PC-3 (cell line): ENCODE measurements around the gene BPGM.

ENCODE experiments used
- EZH2 ChIP-seq: fragments of 300-600 bp; sonication (generic); IDR thresholded peaks from one replicate; pipeline ENCODE4 v1.6.1; 2017; ENCODE audit warnings: antibody characterized with exemption, mild to moderate bottlenecking, low read length; ENCODE audit not compliant: unreplicated experiment
- EZH2phosphoT487 ChIP-seq: fragments of 300-600 bp; sonication (generic); IDR thresholded peaks from 2 replicates; pipeline ENCODE4 v1.6.1; 2018; ENCODE audit warnings: mild to moderate bottlenecking, antibody characterized with exemption, low read length, borderline replicate concordance
- TF ChIP-seq, protein P1 (sequence below): fragments of 300-600 bp; sonication (generic); conservative IDR thresholded peaks from 2 replicates; pipeline ENCODE4 v1.5.1; 2017; ENCODE audit warnings: antibody characterized with exemption, low read depth, mild to moderate bottlenecking, low read length

DNA sequence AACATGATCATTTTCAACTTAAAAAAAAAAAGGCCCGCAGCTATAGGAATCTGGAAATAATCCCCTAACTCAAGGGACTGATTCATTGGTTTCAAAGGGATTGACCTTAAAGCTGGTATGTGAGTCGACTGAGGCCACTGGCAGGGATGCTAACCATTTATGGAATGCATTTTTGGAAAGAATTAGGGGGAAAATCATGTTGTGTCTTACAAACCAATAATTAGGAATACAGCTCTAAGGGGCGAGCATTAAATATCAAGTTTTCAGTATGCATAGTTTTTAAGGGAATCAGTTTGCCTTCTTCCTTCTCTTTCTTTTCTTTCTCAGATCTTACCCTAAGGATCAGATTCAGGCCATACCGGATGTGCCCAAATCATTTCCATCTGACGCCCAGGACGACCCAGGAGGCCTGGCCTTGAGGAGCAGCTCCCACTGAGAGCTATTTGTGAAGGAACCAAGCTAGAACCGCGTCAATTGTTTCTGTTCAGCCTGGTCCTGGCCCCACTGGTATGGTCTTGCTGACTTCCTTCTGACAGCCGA lies 48.7 kb downstream of the BPGM start:
- TF ChIP-seq, protein P1, sequence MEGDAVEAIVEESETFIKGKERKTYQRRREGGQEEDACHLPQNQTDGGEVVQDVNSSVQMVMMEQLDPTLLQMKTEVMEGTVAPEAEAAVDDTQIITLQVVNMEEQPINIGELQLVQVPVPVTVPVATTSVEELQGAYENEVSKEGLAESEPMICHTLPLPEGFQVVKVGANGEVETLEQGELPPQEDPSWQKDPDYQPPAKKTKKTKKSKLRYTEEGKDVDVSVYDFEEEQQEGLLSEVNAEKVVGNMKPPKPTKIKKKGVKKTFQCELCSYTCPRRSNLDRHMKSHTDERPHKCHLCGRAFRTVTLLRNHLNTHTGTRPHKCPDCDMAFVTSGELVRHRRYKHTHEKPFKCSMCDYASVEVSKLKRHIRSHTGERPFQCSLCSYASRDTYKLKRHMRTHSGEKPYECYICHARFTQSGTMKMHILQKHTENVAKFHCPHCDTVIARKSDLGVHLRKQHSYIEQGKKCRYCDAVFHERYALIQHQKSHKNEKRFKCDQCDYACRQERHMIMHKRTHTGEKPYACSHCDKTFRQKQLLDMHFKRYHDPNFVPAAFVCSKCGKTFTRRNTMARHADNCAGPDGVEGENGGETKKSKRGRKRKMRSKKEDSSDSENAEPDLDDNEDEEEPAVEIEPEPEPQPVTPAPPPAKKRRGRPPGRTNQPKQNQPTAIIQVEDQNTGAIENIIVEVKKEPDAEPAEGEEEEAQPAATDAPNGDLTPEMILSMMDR, result no peak
- TF ChIP-seq EZH2 (no peak), EZH2phosphoT487 (no peak)
